PFSK-1 (cell line): ENCODE results near the gene EGR4.

Experiments used
- POLR2AphosphoS5 ChIP-seq: IDR thresholded peaks from 2 replicates; pipeline ENCODE4 v1.6.1; 2012; ENCODE audit warnings: low read depth, mild to moderate bottlenecking, control low read depth, low read length, moderate library complexity
- REST ChIP-seq, 2 experiments: IDR thresholded peaks; 2 replicates each; pipeline versions ENCODE4 v1.6.1 to v1.8.0; 2011 to 2012; ENCODE audit warnings: low read depth in 2 of 2, low read length in 2 of 2, control low read depth in 1 of 2, inconsistent platforms in 1 of 2, mild to moderate bottlenecking in 1 of 2, moderate library complexity in 1 of 2; ENCODE audit not compliant: insufficient read depth in 1 of 2
- SIN3A ChIP-seq: IDR thresholded peaks from 2 replicates; pipeline ENCODE4 v1.6.1; 2012; ENCODE audit warnings: mild to moderate bottlenecking, low read length, moderate library complexity, borderline replicate concordance; ENCODE audit not compliant: insufficient read depth
- TAF1 ChIP-seq: IDR thresholded peaks from 2 replicates; pipeline ENCODE4 v1.6.1; 2012; ENCODE audit warnings: low read length, control low read depth, borderline replicate concordance; ENCODE audit not compliant: insufficient read depth

- no peak for TF ChIP-seq POLR2AphosphoS5
- TF ChIP-seq REST (IDR thresholded peaks at IDR 0.05; ENCODE audit: insufficient read depth in 1 of 2, low read depth in 2 of 2, low read length in 2 of 2) = no peak
- no peak for TF ChIP-seq SIN3A
- TF ChIP-seq TAF1 = no peak
Observed at GRCh38 chr2:73258913-73259215, 34.5 kb downstream of the EGR4 start.
